Chondrocyte (in vitro differentiated cells): Measurements from ENCODE around the gene SMG7. TPM values are rescaled to one million over a fixed set of nuclear protein-coding genes. Genes with fewer than 3 reads are reported as not detected.

Source experiments
- DNase-seq: peaks from one replicate; pipeline ENCODE4 v3.0.0; 2021; ENCODE audit warnings: mixed read lengths, low spot score
- H3K27ac Mint-ChIP-seq: one replicate; pipeline ENCODE4 v1.8.0; 2021; ENCODE audit warnings: mild to moderate bottlenecking, moderate library complexity, mixed read lengths; ENCODE audit not compliant: unreplicated experiment
- H3K27me3 Mint-ChIP-seq: 2 replicates; pipeline ENCODE4 v1.8.0; 2021; ENCODE audit warnings: low read depth, mixed read lengths
- H3K36me3 Mint-ChIP-seq: 2 replicates; pipeline ENCODE4 v1.8.0; 2021; ENCODE audit warnings: low read depth, mixed read lengths
- H3K4me1 Mint-ChIP-seq: 2 replicates; pipeline ENCODE4 v1.8.0; 2021; ENCODE audit warnings: low read depth, mild to moderate bottlenecking, mixed read lengths
- H3K4me3 Mint-ChIP-seq: one replicate; pipeline ENCODE4 v1.8.0; 2021; ENCODE audit warnings: mild to moderate bottlenecking, moderate library complexity, mixed read lengths; ENCODE audit not compliant: unreplicated experiment
- H3K9me3 Mint-ChIP-seq: 2 replicates; pipeline ENCODE4 v1.8.0; 2021; ENCODE audit warnings: low read depth, mixed read lengths
- CTCF ChIP-seq: fragments of 200-600 bp; sonication (generic); IDR thresholded peaks from 2 replicates; pipeline ENCODE4 v1.5.0; 2021; ENCODE audit warnings: antibody characterized with exemption, mild to moderate bottlenecking, moderate library complexity
- total RNA-seq: library from RNA; stranded (reverse); gene quantifications from 3 replicates; pipeline ENCODE4 v1.2.1, GENCODE V29; 2021

SMG7 gene
- total RNA-seq, 1 donor from 2014 or later: 49.4 TPM

GRCh38 chr1:183550915-183551314, 78.6 kb downstream of the SMG7 start:
- H3K9me3 Mint-ChIP-seq: no peaks in the 10 kb centered on the region
- H3K4me1 Mint-ChIP-seq: peaks cover 13% of the 10 kb centered on the region
- TF ChIP-seq CTCF: no peak
- DNase-seq: no peak
- peaks cover 34% of the 10 kb centered on the region for H3K36me3 Mint-ChIP-seq
- no peaks in the 10 kb centered on the region for H3K27me3 Mint-ChIP-seq
- no peak overlapping the region for H3K27ac Mint-ChIP-seq
- no peak overlapping the region for H3K4me3 Mint-ChIP-seq

- Mint-ChIP-seq H3K36me3 (peaks cover 30% of the 10 kb centered on the region), H3K27me3 (no peaks in the 10 kb centered on the region), H3K9me3 (no peaks in the 10 kb centered on the region), H3K4me3 (no peak overlapping the region), H3K4me1 (peaks cover 3% of the 10 kb centered on the region), H3K27ac (no peak overlapping the region)
- DNase-seq: no peak
- TF ChIP-seq CTCF: peak; percentile 7
Measured at GRCh38 chr1:183551924-183552323, 79.6 kb downstream of the SMG7 start.

- H3K27me3 Mint-ChIP-seq: no peaks in the 10 kb centered on the region
- H3K9me3 Mint-ChIP-seq: no peaks in the 10 kb centered on the region
- no peak overlapping the region for H3K4me3 Mint-ChIP-seq
- H3K27ac Mint-ChIP-seq: no peak overlapping the region
- H3K36me3 Mint-ChIP-seq: peaks cover 28% of the 10 kb centered on the region
- no peak for TF ChIP-seq CTCF
- DNase-seq: no peak
- H3K4me1 Mint-ChIP-seq: no peaks in the 10 kb centered on the region
Measured at GRCh38 chr1:183552441-183552840, 80.1 kb downstream of the SMG7 start.

GRCh38 chr1:183552891-183553290, 80.6 kb downstream of the SMG7 start:
- H3K4me1 Mint-ChIP-seq: no peaks in the 10 kb centered on the region

GRCh38 chr1:183553331-183553730, 81.0 kb downstream of the SMG7 start:
- H3K27me3 Mint-ChIP-seq: no peaks in the 10 kb centered on the region

More at GRCh38 chr1:183552891-183553290, 80.6 kb downstream of the SMG7 start:
- no peaks in the 10 kb centered on the region for H3K9me3 Mint-ChIP-seq
- no peak overlapping the region for H3K4me3 Mint-ChIP-seq
- no peaks in the 10 kb centered on the region for H3K27me3 Mint-ChIP-seq
- DNase-seq: no peak
- no peak overlapping the region for H3K27ac Mint-ChIP-seq
- no peak for TF ChIP-seq CTCF
- H3K36me3 Mint-ChIP-seq: peaks cover 30% of the 10 kb centered on the region

More at GRCh38 chr1:183553331-183553730, 81.0 kb downstream of the SMG7 start:
- H3K9me3 Mint-ChIP-seq: no peaks in the 10 kb centered on the region
- no peak for TF ChIP-seq CTCF
- H3K4me3 Mint-ChIP-seq: no peak overlapping the region
- H3K36me3 Mint-ChIP-seq: peaks cover 30% of the 10 kb centered on the region
- no peak overlapping the region for H3K27ac Mint-ChIP-seq
- no peaks in the 10 kb centered on the region for H3K4me1 Mint-ChIP-seq
- no peak for DNase-seq
